ENCODE data around the gene CNDP1.
A peak's percentile ranks its signal among the peaks of the same experiment; 100 is the strongest.

The CNDP1 gene

GRCh38 chr18:74610051-74610615 lies 75.8 kb downstream of the CNDP1 start:
- DNase-seq (ENCODE audit: low spot score) (no peak), ATAC-seq (ENCODE audit: low read depth) (no peak)
- H3K27me3 ChIP-seq (ENCODE audit: insufficient read depth, poor library complexity, severe bottlenecking): no peaks in the 10 kb centered on the region

GRCh38 chr18:74610860-74611259 lies 76.6 kb downstream of the CNDP1 start:
- no peak overlapping the region for H3K27ac ChIP-seq (ENCODE audit: poor library complexity, severe bottlenecking)
- H3K4me3 ChIP-seq (ENCODE audit: severe bottlenecking): no peak overlapping the region
- H3K9me3 ChIP-seq (ENCODE audit: severe bottlenecking): no peaks in the 10 kb centered on the region
- DNase-seq (ENCODE audit: low spot score): no peak
- no peaks in the 10 kb centered on the region for H3K4me1 ChIP-seq (ENCODE audit: insufficient read depth, poor library complexity, severe bottlenecking)
- H3K36me3 ChIP-seq (ENCODE audit: low read depth): no peaks in the 10 kb centered on the region
- no peak for TF ChIP-seq CTCF (IDR thresholded peaks at IDR 0.05; ENCODE audit: poor library complexity, severe bottlenecking)
- no peak for ATAC-seq (ENCODE audit: low read depth)
- H3K27me3 ChIP-seq (ENCODE audit: insufficient read depth, poor library complexity, severe bottlenecking): no peaks in the 10 kb centered on the region

More at GRCh38 chr18:74610051-74610615, 75.8 kb downstream of the CNDP1 start:
- no peaks in the 10 kb centered on the region for H3K4me1 ChIP-seq (ENCODE audit: insufficient read depth, poor library complexity, severe bottlenecking)
- H3K27ac ChIP-seq (ENCODE audit: poor library complexity, severe bottlenecking): no peak overlapping the region
- no peak for TF ChIP-seq CTCF (IDR thresholded peaks at IDR 0.05; ENCODE audit: poor library complexity, severe bottlenecking)
- no peak overlapping the region for H3K4me3 ChIP-seq (ENCODE audit: severe bottlenecking)
- no peaks in the 10 kb centered on the region for H3K9me3 ChIP-seq (ENCODE audit: severe bottlenecking)
- no peaks in the 10 kb centered on the region for H3K36me3 ChIP-seq (ENCODE audit: low read depth)

GRCh38 chr18:74611765-74612164 lies 77.5 kb downstream of the CNDP1 start:
- TF ChIP-seq CTCF (IDR thresholded peaks at IDR 0.05; ENCODE audit: poor library complexity, severe bottlenecking): no peak
- Histone ChIP-seq H3K36me3 (ENCODE audit: low read depth) (no peaks in the 10 kb centered on the region), H3K4me3 (ENCODE audit: severe bottlenecking) (no peak overlapping the region), H3K27ac (ENCODE audit: poor library complexity, severe bottlenecking) (no peak overlapping the region), H3K27me3 (ENCODE audit: insufficient read depth, poor library complexity, severe bottlenecking) (no peaks in the 10 kb centered on the region), H3K9me3 (ENCODE audit: severe bottlenecking) (no peaks in the 10 kb centered on the region), H3K4me1 (ENCODE audit: insufficient read depth, poor library complexity, severe bottlenecking) (peaks cover 2% of the 10 kb centered on the region)
- no peak for DNase-seq (ENCODE audit: low spot score)
- ATAC-seq (ENCODE audit: low read depth): no peak

- TF ChIP-seq CTCF (IDR thresholded peaks at IDR 0.05; ENCODE audit: poor library complexity, severe bottlenecking): no peak
- H3K27me3 ChIP-seq (ENCODE audit: insufficient read depth, poor library complexity, severe bottlenecking): no peaks in the 10 kb centered on the region
- H3K36me3 ChIP-seq (ENCODE audit: low read depth): no peaks in the 10 kb centered on the region
- no peaks in the 10 kb centered on the region for H3K9me3 ChIP-seq (ENCODE audit: severe bottlenecking)
- peaks cover 2% of the 10 kb centered on the region for H3K4me1 ChIP-seq (ENCODE audit: insufficient read depth, poor library complexity, severe bottlenecking)
- DNase-seq (ENCODE audit: low spot score) (no peak), ATAC-seq (ENCODE audit: low read depth) (no peak)
- no peak overlapping the region for H3K27ac ChIP-seq (ENCODE audit: poor library complexity, severe bottlenecking)
- no peak overlapping the region for H3K4me3 ChIP-seq (ENCODE audit: severe bottlenecking)
Observed at GRCh38 chr18:74613381-74613780, 79.1 kb downstream of the CNDP1 start.

- no peak for TF ChIP-seq CTCF (IDR thresholded peaks at IDR 0.05; ENCODE audit: poor library complexity, severe bottlenecking)
- Histone ChIP-seq H3K36me3 (ENCODE audit: low read depth) (no peaks in the 10 kb centered on the region), H3K27ac (ENCODE audit: poor library complexity, severe bottlenecking) (peak overlapping the region; percentile 14), H3K4me3 (ENCODE audit: severe bottlenecking) (no peak overlapping the region), H3K4me1 (ENCODE audit: insufficient read depth, poor library complexity, severe bottlenecking) (peaks cover 2% of the 10 kb centered on the region), H3K9me3 (ENCODE audit: severe bottlenecking) (no peaks in the 10 kb centered on the region), H3K27me3 (ENCODE audit: insufficient read depth, poor library complexity, severe bottlenecking) (no peaks in the 10 kb centered on the region)
- DNase-seq (ENCODE audit: low spot score) (no peak), ATAC-seq (ENCODE audit: low read depth) (peak; percentile 73)
Observed at GRCh38 chr18:74616494-74616893, 82.2 kb downstream of the CNDP1 start.
